Measurements from ENCODE around the gene DENND1A.

DNA sequence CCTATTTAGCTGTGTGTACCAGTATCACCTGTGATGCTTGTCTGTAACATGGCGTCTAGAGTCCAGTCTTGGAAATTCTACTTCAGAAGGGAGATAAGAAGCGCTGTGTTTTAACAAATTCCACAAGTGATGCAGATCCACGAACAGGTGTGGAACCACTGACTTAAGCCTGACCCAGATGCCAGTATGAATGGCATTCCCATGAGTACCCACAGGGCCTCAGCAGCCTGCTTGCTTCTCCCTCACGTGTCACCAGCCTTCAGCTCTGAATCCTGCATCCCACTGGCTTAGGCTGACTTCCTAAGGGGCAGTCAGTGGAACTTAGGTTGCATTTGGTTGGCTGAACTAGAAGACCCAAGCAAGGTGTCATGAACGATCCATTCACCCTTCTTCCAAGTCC lies 8.5 kb upstream of the DENND1A start:
- TF ChIP-seq, protein P1, sequence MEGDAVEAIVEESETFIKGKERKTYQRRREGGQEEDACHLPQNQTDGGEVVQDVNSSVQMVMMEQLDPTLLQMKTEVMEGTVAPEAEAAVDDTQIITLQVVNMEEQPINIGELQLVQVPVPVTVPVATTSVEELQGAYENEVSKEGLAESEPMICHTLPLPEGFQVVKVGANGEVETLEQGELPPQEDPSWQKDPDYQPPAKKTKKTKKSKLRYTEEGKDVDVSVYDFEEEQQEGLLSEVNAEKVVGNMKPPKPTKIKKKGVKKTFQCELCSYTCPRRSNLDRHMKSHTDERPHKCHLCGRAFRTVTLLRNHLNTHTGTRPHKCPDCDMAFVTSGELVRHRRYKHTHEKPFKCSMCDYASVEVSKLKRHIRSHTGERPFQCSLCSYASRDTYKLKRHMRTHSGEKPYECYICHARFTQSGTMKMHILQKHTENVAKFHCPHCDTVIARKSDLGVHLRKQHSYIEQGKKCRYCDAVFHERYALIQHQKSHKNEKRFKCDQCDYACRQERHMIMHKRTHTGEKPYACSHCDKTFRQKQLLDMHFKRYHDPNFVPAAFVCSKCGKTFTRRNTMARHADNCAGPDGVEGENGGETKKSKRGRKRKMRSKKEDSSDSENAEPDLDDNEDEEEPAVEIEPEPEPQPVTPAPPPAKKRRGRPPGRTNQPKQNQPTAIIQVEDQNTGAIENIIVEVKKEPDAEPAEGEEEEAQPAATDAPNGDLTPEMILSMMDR (IDR thresholded peaks at IDR 0.05) = no peak
- TF ChIP-seq POLR2A (IDR thresholded peaks at IDR 0.05) = no peak

All from right lobe of liver (tissue), 4 donors.